Subcutaneous abdominal adipose tissue (tissue), 5 donors: Measurements from ENCODE around the gene GSE1.

Source experiments
- H3K27ac ChIP-seq: one replicate; pipeline ENCODE4 v1.7.0; 2013; ENCODE audit warnings: low read depth, mild to moderate bottlenecking, inconsistent platforms, low read length, moderate library complexity
- H3K27me3 ChIP-seq, 5 donors: one replicate each; pipeline ENCODE4 v1.7.0; 2013; ENCODE audit warnings: low read length in 5 of 5, inconsistent platforms in 1 of 5; ENCODE audit not compliant: control insufficient read depth in 5 of 5, insufficient read depth in 4 of 5
- H3K36me3 ChIP-seq, 5 donors: one replicate each; pipeline ENCODE4 v1.7.0; 2013; ENCODE audit warnings: low read length in 5 of 5; ENCODE audit not compliant: control insufficient read depth in 5 of 5, insufficient read depth in 5 of 5
- H3K4me1 ChIP-seq, 5 donors: one replicate each; pipeline ENCODE4 v1.7.0; 2013; ENCODE audit warnings: low read length in 5 of 5, mild to moderate bottlenecking in 3 of 5, moderate library complexity in 1 of 5; ENCODE audit not compliant: control insufficient read depth in 5 of 5, insufficient read depth in 5 of 5
- H3K4me3 ChIP-seq, 5 donors: one replicate each; pipeline ENCODE4 v1.7.0; 2013; ENCODE audit warnings: low read length in 5 of 5, low read depth in 1 of 5
- H3K9ac ChIP-seq, 5 donors: one replicate each; pipeline ENCODE4 v1.7.0; 2013; ENCODE audit warnings: low read length in 5 of 5, mild to moderate bottlenecking in 4 of 5, moderate library complexity in 3 of 5
- H3K9me3 ChIP-seq, 5 donors: one replicate each; pipeline ENCODE4 v1.7.0; 2013; ENCODE audit warnings: low read length in 5 of 5; ENCODE audit not compliant: control insufficient read depth in 5 of 5
- donor health status: healthy.
- donor health status: healthy.
- donor health status: healthy.
- donor health status: healthy.
- donor health status: healthy.

Gene GSE1

DNA sequence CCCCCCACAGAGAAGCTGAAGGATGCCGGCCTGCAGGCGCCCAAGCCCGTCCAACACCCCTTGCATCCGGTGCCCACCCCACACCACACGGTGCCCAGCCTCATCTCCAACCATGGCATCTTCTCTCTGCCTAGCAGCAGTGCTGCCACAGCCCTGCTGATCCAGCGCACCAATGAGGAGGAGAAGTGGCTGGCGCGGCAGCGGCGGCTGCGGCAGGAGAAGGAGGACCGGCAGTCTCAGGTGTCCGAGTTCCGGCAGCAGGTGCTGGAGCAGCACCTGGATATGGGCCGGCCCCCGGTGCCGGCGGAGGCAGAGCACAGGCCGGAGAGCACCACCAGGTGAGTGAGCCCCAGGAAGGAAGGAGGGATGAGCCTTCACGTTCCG, 44.1 kb downstream of the GSE1 start:
- H3K4me3 ChIP-seq: no peak overlapping the region
- H3K4me1 ChIP-seq: peaks cover 0 to 64% (median 25%) of the 10 kb centered on the region in 5 donors
- no peak overlapping the region for H3K9ac ChIP-seq
- no peaks in the 10 kb centered on the region for H3K9me3 ChIP-seq
- H3K27ac ChIP-seq: peak overlapping the region; percentile 30
- no peaks in the 10 kb centered on the region for H3K27me3 ChIP-seq
- H3K36me3 ChIP-seq: peaks cover 0 to 85% (median 78%) of the 10 kb centered on the region in 5 donors

DNA sequence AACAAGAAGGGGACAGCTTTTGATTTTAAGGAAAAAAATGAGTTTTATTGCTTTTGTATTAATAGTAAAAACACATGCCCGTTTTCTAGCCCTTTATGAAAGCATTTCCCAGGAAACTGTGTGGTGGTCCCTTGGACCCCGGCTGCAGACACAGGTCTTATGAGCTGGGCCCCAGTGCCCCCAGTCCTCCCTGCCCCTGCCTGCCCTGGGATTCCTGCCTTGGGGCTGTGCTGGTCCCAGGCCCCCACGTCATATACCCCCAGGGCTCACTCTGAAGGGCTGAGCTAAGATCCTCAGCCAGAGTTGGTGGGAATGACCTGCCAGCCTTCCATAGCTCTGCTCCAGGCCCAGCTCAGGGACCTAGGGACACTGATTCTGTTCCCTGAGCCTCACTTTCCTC, 44.9 kb downstream of the GSE1 start:
- Histone ChIP-seq H3K27ac (peak overlapping the region; percentile 30), H3K36me3 (peaks cover 0 to 92% (median 86%) of the 10 kb centered on the region in 5 donors), H3K9me3 (no peaks in the 10 kb centered on the region), H3K4me1 (peaks cover 0 to 59% (median 25%) of the 10 kb centered on the region in 5 donors), H3K27me3 (no peaks in the 10 kb centered on the region), H3K9ac (peak overlapping the region in 2 of 5 donors; percentile 15 to 43), H3K4me3 (no peak overlapping the region)

DNA sequence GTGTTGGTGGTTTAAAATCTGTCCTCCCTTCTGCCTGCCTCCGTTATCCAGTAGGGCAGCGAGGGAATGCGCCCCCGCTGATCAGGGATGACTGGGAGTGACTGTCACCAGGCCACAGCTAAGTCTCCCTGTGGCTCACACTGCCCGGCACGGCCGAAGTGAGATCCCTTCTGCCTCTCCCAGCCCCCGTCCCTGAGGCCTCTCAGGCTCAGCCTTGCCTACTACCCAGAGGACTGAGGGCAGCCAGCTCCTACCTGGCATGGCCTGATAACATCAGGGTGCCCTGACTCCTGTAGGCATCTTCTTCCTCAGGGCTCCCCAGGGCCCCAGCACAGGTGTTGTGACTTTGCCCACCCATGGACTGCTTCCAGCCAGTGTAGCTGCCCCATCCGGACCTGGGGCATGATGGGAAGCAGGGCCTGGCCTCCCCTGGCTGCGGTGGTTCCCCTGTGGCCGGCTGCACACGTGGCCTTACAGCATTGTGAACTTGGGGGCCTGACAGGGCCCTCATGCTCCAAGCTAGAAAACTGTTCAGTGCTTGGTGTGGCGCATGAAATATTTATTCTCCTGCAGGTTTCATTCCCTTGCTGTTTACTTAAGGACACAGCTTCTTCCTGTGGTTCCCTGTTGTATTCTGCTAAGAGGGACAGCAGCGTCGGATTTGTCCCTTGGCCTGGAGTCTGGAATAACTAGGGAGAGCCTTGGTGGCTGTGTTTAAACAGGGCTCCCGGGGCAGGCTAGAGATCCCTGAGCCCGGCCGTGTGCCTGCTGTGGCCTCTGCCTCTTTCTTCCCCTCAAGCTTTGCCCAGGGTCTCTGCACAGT, 45.6 kb downstream of the GSE1 start:
- peak overlapping the region in 1 of 5 donors; percentile 15 for H3K9ac ChIP-seq
- no peaks in the 10 kb centered on the region for H3K27me3 ChIP-seq
- peaks cover 0 to 56% (median 25%) of the 10 kb centered on the region in 5 donors for H3K4me1 ChIP-seq
- H3K36me3 ChIP-seq: peaks cover 0 to 94% (median 91%) of the 10 kb centered on the region in 5 donors
- no peaks in the 10 kb centered on the region for H3K9me3 ChIP-seq
- peak overlapping the region; percentile 37 for H3K27ac ChIP-seq
- H3K4me3 ChIP-seq: no peak overlapping the region

DNA sequence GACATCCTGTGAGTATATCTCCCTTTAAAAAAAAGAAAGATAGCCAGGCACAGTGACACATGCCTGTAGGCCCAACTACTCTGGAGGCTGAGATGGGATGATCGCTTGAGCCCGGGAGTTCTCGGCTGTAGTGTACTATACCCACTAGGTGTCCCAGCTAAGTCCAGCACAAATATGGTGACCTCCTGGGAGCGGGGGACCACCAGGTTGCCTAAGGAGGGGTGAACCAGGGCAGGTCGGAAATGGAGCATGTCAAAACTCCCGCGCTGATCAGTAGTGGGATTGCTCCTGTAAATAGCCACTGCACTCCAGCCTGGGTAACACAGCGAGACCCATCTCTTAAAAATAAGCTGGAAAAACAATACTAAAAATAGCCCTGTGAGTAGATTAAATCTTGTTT, 46.2 kb downstream of the GSE1 start:
- H3K36me3 ChIP-seq: peaks cover 0 to 94% (median 91%) of the 10 kb centered on the region in 5 donors
- no peak overlapping the region for H3K9ac ChIP-seq
- no peak overlapping the region for H3K4me3 ChIP-seq
- peaks cover 0 to 57% (median 25%) of the 10 kb centered on the region in 5 donors for H3K4me1 ChIP-seq
- no peak overlapping the region for H3K27ac ChIP-seq
- H3K9me3 ChIP-seq: no peaks in the 10 kb centered on the region
- no peaks in the 10 kb centered on the region for H3K27me3 ChIP-seq

DNA sequence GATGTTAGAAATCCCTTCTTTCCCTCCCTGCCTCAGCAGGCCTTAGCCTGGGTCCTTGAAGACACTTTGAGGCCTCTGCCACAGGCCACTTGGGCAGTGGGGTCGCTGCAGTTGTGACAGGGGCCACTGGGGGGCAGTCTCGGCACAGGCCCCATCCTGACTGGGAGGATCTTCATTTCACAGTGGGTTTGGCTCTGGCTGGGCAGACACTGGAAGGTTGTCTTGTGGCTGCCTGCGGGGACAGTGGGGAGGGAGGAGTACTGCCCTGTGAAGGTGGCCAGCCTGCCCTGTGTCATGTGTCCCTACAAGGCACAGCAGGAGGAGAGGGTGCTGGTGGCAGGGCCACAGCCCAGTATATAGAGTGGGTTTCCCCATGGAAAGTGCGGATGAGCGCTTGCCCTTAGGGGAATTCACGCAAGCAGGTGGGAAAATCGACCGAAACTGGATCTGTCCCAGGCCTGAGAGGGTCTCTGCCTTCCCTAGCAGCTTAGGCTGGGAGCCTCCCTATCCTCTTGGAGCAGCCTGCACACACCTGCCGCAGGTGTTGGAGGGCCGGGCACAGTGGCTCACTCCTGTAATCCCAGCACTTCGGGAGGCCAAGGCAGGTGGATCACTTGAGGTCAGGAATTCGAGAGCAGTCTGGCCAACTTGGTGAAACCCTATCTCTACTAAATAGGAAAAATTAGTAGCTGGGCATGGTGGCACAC, 46.8 kb downstream of the GSE1 start:
- Histone ChIP-seq H3K9me3 (no peaks in the 10 kb centered on the region), H3K27ac (no peak overlapping the region), H3K27me3 (no peaks in the 10 kb centered on the region), H3K4me1 (peaks cover 0 to 53% (median 25%) of the 10 kb centered on the region in 5 donors), H3K36me3 (peaks cover 0 to 94% (median 91%) of the 10 kb centered on the region in 5 donors), H3K4me3 (no peak overlapping the region), H3K9ac (no peak overlapping the region)

DNA sequence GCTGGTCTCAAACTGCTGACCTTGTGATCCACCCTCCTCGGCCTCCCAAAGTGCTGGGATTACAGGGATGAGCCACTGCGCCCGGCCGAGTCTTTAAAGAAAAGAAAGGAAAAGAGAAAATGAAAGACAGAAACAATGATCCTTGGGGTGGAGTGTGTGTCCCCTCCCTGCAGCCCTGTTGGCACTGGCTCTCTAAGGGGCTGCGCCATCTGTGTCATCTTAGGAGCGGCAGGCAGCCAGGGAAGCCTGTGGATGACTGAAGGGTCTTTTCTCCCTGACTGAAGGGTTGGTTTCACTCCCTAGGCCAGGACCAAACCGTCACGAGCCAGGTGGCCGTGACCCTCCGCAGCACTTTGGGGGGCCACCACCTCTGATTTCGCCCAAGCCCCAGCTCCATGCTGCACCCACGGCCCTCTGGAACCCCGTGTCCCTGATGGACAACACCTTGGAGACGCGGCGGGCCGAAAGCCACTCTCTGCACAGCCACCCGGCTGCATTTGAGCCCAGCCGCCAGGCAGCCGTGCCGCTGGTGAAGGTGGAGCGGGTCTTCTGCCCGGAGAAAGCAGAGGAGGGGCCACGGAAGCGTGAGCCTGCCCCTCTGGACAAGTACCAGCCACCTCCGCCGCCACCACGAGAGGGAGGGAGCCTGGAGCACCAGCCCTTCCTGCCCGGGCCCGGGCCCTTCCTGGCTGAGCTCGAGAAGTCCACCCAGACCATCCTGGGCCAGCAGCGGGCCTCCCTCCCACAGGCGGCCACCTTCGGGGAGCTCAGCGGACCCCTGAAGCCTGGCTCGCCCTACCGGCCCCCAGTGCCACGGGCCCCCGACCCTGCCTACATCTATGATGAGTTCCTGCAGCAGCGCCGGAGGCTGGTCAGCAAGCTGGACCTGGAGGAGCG, 48.0 kb downstream of the GSE1 start:
- H3K36me3 ChIP-seq: peaks cover 0 to 94% (median 91%) of the 10 kb centered on the region in 5 donors
- H3K4me3 ChIP-seq: no peak overlapping the region
- H3K9ac ChIP-seq: no peak overlapping the region
- H3K27ac ChIP-seq: no peak overlapping the region
- no peaks in the 10 kb centered on the region for H3K27me3 ChIP-seq
- peaks cover 0 to 42% (median 14%) of the 10 kb centered on the region in 5 donors for H3K4me1 ChIP-seq
- H3K9me3 ChIP-seq: no peaks in the 10 kb centered on the region

DNA sequence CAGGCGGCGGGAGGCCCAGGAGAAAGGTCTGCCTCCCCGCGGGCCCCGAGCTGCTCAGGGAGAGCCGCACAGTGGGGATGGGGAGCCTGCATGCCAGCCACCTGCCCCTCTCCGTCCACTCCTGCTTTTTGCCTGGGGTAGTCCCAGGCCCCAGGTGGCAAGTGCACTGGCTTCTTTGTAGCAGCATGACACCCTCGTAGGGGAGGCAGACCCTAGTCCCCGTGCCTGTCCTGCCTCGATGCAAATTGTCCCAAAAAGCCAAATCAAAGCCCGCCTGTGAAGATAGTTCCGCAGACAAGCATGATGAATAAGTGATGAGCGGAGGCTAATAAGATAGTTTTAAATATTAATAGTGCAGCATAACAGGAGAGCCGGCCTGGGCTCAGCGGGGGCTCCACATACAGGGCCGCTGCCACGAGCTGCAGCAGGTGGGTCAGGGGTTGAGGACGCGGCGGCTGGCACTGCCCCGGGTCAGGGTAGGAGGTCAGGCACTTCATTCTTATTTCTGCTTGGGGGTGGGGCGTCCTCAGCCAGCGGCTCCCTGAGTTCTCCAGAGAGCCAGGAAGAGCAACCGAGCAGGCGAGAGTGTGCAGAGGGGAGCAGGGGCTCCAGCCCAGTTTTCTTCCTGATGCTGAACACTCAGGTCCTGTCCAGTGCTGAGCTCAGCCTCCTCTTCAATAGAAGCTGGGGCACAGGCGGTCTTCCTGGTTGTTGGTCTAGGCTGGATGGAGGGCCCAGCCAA, 48.8 kb downstream of the GSE1 start:
- no peak overlapping the region for H3K4me3 ChIP-seq
- H3K4me1 ChIP-seq: peaks cover 0 to 36% (median 10%) of the 10 kb centered on the region in 5 donors
- no peaks in the 10 kb centered on the region for H3K27me3 ChIP-seq
- H3K9me3 ChIP-seq: no peaks in the 10 kb centered on the region
- no peak overlapping the region for H3K27ac ChIP-seq
- H3K36me3 ChIP-seq: peaks cover 3 to 94% (median 92%) of the 10 kb centered on the region in 5 donors
- no peak overlapping the region for H3K9ac ChIP-seq

DNA sequence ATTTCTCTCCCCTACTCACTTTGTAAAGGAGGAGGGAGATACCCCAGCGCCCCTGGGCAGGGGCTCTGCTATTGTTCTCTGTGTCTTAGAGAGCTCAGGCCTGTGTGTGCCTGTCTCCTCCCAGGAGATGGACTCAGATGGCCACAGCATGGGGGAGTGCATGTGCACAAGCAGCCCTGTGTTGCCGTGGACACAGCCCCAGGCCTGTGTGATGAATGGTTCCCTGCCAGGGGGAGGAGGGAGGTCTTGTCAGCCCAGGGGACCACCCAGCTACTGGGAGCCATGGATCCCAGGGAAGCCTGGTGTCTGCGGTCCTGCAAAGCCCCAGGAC, 49.3 kb downstream of the GSE1 start:
- peaks cover 0 to 31% (median 10%) of the 10 kb centered on the region in 5 donors for H3K4me1 ChIP-seq
- H3K27ac ChIP-seq: no peak overlapping the region
- H3K4me3 ChIP-seq: no peak overlapping the region
- H3K9ac ChIP-seq: no peak overlapping the region
- no peaks in the 10 kb centered on the region for H3K9me3 ChIP-seq
- H3K36me3 ChIP-seq: peaks cover 4 to 94% (median 92%) of the 10 kb centered on the region in 5 donors
- H3K27me3 ChIP-seq: no peaks in the 10 kb centered on the region
